Measurements from ENCODE around the gene DOCK4.

The DOCK4 gene

DNA sequence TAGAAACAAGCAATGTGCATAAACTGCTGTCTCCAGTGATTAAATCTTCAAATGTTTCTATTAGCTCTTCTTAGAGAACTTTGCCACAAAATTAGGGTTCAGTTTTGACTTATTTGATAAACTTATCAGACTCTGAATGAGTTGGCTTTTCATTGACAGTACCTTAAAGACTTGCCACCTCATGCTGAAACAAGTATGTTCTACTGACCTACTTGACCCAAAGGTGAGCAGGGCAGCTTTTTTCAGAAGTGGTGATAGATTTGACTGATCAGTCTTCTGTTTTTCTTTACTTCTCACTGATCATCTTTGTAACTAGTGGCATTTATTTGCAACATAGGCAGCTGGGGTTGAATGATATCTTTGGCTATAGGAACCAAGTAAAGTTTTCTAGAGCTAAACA, 8.1 kb upstream of the DOCK4 start:
- Histone ChIP-seq H3K9me3 (ENCODE audit: control insufficient read depth in 1 of 2, low read length in 2 of 2) (no peaks in the 10 kb centered on the region), H3K4me1 (ENCODE audit: control insufficient read depth in 1 of 2, insufficient read depth in 2 of 2, low read length in 2 of 2) (peaks cover 0 to 6% of the 10 kb centered on the region in 2 donors), H3K27ac (ENCODE audit: low read length) (no peak overlapping the region), H3K4me3 (ENCODE audit: low read depth in 1 of 2, low read length in 2 of 2) (no peak overlapping the region), H3K36me3 (ENCODE audit: control insufficient read depth in 1 of 2, insufficient read depth in 2 of 2, low read length in 2 of 2) (no peaks in the 10 kb centered on the region), H3K27me3 (ENCODE audit: low read depth, low read length) (no peaks in the 10 kb centered on the region)

DNA sequence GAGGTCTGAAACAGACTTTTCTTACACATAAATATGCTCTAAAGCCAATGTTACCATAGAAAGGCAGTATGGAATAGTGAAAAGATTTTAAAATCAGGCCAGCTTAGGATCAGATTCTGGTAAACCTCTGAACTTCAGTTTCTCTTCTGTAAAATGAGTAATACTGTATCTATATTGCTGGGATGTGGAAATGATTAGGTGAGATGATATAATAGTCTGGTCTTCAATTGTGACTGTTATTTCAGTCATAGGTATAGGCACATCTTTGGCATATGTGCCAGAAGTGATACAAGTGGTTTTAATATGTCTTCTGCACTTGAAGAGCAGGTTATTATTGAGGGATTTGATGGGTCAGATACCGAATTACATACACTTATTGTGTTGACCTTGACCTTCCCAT, 7.5 kb upstream of the DOCK4 start:
- no peaks in the 10 kb centered on the region for H3K27me3 ChIP-seq (ENCODE audit: low read depth, low read length)
- peaks cover 0 to 6% of the 10 kb centered on the region in 2 donors for H3K4me1 ChIP-seq (ENCODE audit: control insufficient read depth in 1 of 2, insufficient read depth in 2 of 2, low read length in 2 of 2)
- H3K36me3 ChIP-seq (ENCODE audit: control insufficient read depth in 1 of 2, insufficient read depth in 2 of 2, low read length in 2 of 2): no peaks in the 10 kb centered on the region
- no peaks in the 10 kb centered on the region for H3K9me3 ChIP-seq (ENCODE audit: control insufficient read depth in 1 of 2, low read length in 2 of 2)
- no peak overlapping the region for H3K27ac ChIP-seq (ENCODE audit: low read length)
- no peak overlapping the region for H3K4me3 ChIP-seq (ENCODE audit: low read depth in 1 of 2, low read length in 2 of 2)

- no peaks in the 10 kb centered on the region for H3K27me3 ChIP-seq (ENCODE audit: low read depth, low read length)
- no peak overlapping the region for H3K27ac ChIP-seq (ENCODE audit: low read length)
- H3K4me3 ChIP-seq (ENCODE audit: low read depth in 1 of 2, low read length in 2 of 2): no peak overlapping the region
- no peaks in the 10 kb centered on the region for H3K36me3 ChIP-seq (ENCODE audit: control insufficient read depth in 1 of 2, insufficient read depth in 2 of 2, low read length in 2 of 2)
- H3K9me3 ChIP-seq (ENCODE audit: control insufficient read depth in 1 of 2, low read length in 2 of 2): no peaks in the 10 kb centered on the region
- H3K4me1 ChIP-seq (ENCODE audit: control insufficient read depth in 1 of 2, insufficient read depth in 2 of 2, low read length in 2 of 2): peaks cover 0 to 8% of the 10 kb centered on the region in 2 donors
Measured at GRCh38 chr7:112212571-112212970, 6.4 kb upstream of the DOCK4 start.

GRCh38 chr7:112211348-112211907, 5.2 kb upstream of the DOCK4 start:
- Histone ChIP-seq H3K27ac (ENCODE audit: low read length) (no peak overlapping the region), H3K9me3 (ENCODE audit: control insufficient read depth in 1 of 2, low read length in 2 of 2) (no peaks in the 10 kb centered on the region), H3K36me3 (ENCODE audit: control insufficient read depth in 1 of 2, insufficient read depth in 2 of 2, low read length in 2 of 2) (no peaks in the 10 kb centered on the region), H3K27me3 (ENCODE audit: low read depth, low read length) (no peaks in the 10 kb centered on the region), H3K4me3 (ENCODE audit: low read depth in 1 of 2, low read length in 2 of 2) (no peak overlapping the region), H3K4me1 (ENCODE audit: control insufficient read depth in 1 of 2, insufficient read depth in 2 of 2, low read length in 2 of 2) (peaks cover 0 to 12% of the 10 kb centered on the region in 2 donors)

- peak overlapping the region; percentile 94 to 99 for H3K4me3 ChIP-seq (ENCODE audit: low read depth in 1 of 2, low read length in 2 of 2)
- H3K27ac ChIP-seq (ENCODE audit: low read length): no peak overlapping the region
- no peaks in the 10 kb centered on the region for H3K9me3 ChIP-seq (ENCODE audit: control insufficient read depth in 1 of 2, low read length in 2 of 2)
Measured at GRCh38 chr7:112207765-112208164, 1.6 kb upstream of the DOCK4 start.

GRCh38 chr7:112206991-112207592, 893 bp upstream of the DOCK4 start:
- peak overlapping the region; percentile 87 for H3K27ac ChIP-seq (ENCODE audit: low read length)
- no peaks in the 10 kb centered on the region for H3K27me3 ChIP-seq (ENCODE audit: low read depth, low read length)
- H3K9me3 ChIP-seq (ENCODE audit: control insufficient read depth in 1 of 2, low read length in 2 of 2): no peaks in the 10 kb centered on the region
- H3K36me3 ChIP-seq (ENCODE audit: control insufficient read depth in 1 of 2, insufficient read depth in 2 of 2, low read length in 2 of 2): no peaks in the 10 kb centered on the region
- peak overlapping the region; percentile 94 to 99 for H3K4me3 ChIP-seq (ENCODE audit: low read depth in 1 of 2, low read length in 2 of 2)
- peaks cover 0 to 17% of the 10 kb centered on the region in 2 donors for H3K4me1 ChIP-seq (ENCODE audit: control insufficient read depth in 1 of 2, insufficient read depth in 2 of 2, low read length in 2 of 2)

More at GRCh38 chr7:112207765-112208164, 1.6 kb upstream of the DOCK4 start:
- Histone ChIP-seq H3K27me3 (ENCODE audit: low read depth, low read length) (no peaks in the 10 kb centered on the region), H3K4me1 (ENCODE audit: control insufficient read depth in 1 of 2, insufficient read depth in 2 of 2, low read length in 2 of 2) (peaks cover 0 to 17% of the 10 kb centered on the region in 2 donors), H3K36me3 (ENCODE audit: control insufficient read depth in 1 of 2, insufficient read depth in 2 of 2, low read length in 2 of 2) (no peaks in the 10 kb centered on the region)

DNA sequence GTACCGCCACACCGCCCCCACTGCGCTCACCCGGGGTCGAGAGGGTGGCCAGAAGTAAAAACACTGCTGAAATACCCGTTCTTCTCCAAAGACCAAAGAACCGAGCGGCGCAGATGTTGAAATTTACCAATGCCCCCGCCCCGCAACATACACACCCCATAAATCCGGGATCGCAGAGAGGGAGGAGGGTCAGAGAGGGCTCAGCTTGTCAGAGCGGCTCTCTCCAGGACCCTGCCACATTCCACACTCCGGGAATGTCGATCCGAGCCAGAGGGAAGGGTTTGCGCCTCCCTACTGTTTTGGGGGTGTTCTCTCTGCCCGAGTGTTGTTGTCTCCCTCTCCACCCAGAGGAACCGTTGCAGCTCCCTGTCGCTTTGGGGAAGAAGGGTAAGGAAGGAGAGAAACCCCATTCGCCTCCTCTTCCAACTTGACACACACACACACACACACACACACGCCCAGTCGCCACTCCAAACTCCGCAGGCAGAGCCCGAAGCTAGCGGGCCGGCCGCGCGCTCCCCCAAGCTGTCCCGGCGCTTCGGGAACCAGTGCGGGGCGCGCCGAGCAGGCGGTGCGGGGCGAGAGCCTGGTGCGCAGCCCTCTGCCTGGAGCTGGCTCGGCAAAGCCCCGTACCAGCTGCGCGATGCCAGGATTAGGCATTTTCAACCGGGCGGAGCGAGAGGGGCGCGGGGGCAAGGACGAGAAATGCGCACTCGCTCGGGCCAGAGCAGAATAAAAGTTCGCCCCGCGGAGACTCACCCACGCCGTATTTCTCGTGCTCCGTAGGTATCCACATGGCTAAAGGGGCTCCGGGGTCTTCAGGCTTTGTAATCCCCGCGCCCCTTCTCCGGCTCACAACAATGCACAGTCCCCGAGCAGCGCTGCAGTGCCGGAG, 609 bp downstream of the DOCK4 start:
- H3K27ac ChIP-seq (ENCODE audit: low read length): peak overlapping the region; percentile 73
- H3K9me3 ChIP-seq (ENCODE audit: control insufficient read depth in 1 of 2, low read length in 2 of 2): no peaks in the 10 kb centered on the region
- H3K36me3 ChIP-seq (ENCODE audit: control insufficient read depth in 1 of 2, insufficient read depth in 2 of 2, low read length in 2 of 2): no peaks in the 10 kb centered on the region
- H3K4me3 ChIP-seq (ENCODE audit: low read depth in 1 of 2, low read length in 2 of 2): peak overlapping the region; percentile 94 to 99
- no peaks in the 10 kb centered on the region for H3K27me3 ChIP-seq (ENCODE audit: low read depth, low read length)
- H3K4me1 ChIP-seq (ENCODE audit: control insufficient read depth in 1 of 2, insufficient read depth in 2 of 2, low read length in 2 of 2): peaks cover 0 to 11% of the 10 kb centered on the region in 2 donors

DNA sequence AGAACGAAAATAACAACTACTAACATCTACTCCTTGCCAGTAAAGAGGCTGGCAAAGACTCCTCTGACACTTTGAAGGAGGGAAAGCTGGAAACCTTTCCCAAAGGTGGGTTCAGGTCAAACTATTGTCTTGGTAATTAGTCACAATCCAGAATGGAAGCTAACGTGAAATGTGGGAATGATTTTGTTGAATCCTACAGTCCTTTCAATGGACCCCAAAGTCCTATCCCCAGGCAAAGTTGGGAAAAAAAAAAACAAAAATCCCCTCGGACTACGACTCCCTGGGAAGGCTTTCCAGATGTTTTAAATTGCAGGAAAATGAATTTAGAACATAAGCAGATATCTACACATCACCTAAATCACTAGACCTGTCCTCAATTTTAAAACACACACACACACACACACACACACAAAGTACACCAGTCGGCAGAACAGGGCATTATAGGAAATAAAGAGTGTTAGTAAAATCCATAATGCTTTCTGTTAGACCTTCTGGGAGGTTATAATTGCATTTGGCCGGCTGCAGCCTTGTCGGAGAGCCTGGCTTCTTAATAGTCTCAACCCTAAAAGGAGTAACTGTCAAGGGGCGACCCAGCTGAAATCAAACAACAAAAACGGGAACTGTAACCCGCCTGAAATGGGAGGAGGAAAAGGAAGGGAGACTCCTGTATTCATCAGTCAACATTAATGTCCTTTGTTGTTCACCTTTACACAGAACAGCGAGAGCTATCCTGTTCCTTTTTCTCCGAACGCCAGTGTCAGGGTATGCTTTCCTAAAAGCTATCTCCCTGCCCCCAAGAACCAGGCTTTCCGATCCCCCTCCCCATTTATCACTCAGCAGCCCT, 1.5 kb downstream of the DOCK4 start:
- Histone ChIP-seq H3K9me3 (ENCODE audit: control insufficient read depth in 1 of 2, low read length in 2 of 2) (no peaks in the 10 kb centered on the region), H3K27ac (ENCODE audit: low read length) (peak overlapping the region; percentile 73), H3K36me3 (ENCODE audit: control insufficient read depth in 1 of 2, insufficient read depth in 2 of 2, low read length in 2 of 2) (no peaks in the 10 kb centered on the region), H3K27me3 (ENCODE audit: low read depth, low read length) (no peaks in the 10 kb centered on the region), H3K4me1 (ENCODE audit: control insufficient read depth in 1 of 2, insufficient read depth in 2 of 2, low read length in 2 of 2) (peaks cover 0 to 11% of the 10 kb centered on the region in 2 donors), H3K4me3 (ENCODE audit: low read depth in 1 of 2, low read length in 2 of 2) (peak overlapping the region; percentile 94 to 99)

GRCh38 chr7:112203365-112203739, 2.8 kb downstream of the DOCK4 start:
- Histone ChIP-seq H3K4me3 (ENCODE audit: low read depth in 1 of 2, low read length in 2 of 2) (no peak overlapping the region), H3K36me3 (ENCODE audit: control insufficient read depth in 1 of 2, insufficient read depth in 2 of 2, low read length in 2 of 2) (no peaks in the 10 kb centered on the region), H3K27ac (ENCODE audit: low read length) (no peak overlapping the region), H3K9me3 (ENCODE audit: control insufficient read depth in 1 of 2, low read length in 2 of 2) (no peaks in the 10 kb centered on the region), H3K27me3 (ENCODE audit: low read depth, low read length) (no peaks in the 10 kb centered on the region), H3K4me1 (ENCODE audit: control insufficient read depth in 1 of 2, insufficient read depth in 2 of 2, low read length in 2 of 2) (peaks cover 0 to 11% of the 10 kb centered on the region in 2 donors)

DNA sequence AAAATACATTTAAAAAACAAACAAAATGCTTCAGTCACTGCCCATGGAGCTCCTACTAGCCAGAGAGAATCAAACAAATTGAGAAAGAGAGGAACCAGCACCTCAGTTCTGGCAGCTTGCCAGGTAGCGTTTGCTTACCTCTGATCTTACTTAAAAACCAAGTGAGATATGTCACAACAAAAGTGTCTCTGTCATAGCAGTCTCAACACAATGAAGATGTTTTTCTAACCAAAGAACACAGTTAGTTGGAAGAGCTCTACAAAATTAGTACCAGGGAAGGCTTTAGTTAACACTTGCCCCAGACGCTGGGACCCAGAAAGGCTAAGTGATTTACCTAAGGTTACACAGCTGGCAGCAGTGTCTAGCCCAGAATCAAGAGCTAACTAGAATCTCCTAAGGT, 3.4 kb downstream of the DOCK4 start:
- Histone ChIP-seq H3K27ac (ENCODE audit: low read length) (no peak overlapping the region), H3K27me3 (ENCODE audit: low read depth, low read length) (no peaks in the 10 kb centered on the region), H3K4me3 (ENCODE audit: low read depth in 1 of 2, low read length in 2 of 2) (no peak overlapping the region), H3K4me1 (ENCODE audit: control insufficient read depth in 1 of 2, insufficient read depth in 2 of 2, low read length in 2 of 2) (peaks cover 0 to 11% of the 10 kb centered on the region in 2 donors), H3K36me3 (ENCODE audit: control insufficient read depth in 1 of 2, insufficient read depth in 2 of 2, low read length in 2 of 2) (no peaks in the 10 kb centered on the region), H3K9me3 (ENCODE audit: control insufficient read depth in 1 of 2, low read length in 2 of 2) (no peaks in the 10 kb centered on the region)

- H3K36me3 ChIP-seq (ENCODE audit: control insufficient read depth in 1 of 2, insufficient read depth in 2 of 2, low read length in 2 of 2): no peaks in the 10 kb centered on the region
- peaks cover 0 to 5% of the 10 kb centered on the region in 2 donors for H3K4me1 ChIP-seq (ENCODE audit: control insufficient read depth in 1 of 2, insufficient read depth in 2 of 2, low read length in 2 of 2)
- H3K9me3 ChIP-seq (ENCODE audit: control insufficient read depth in 1 of 2, low read length in 2 of 2): no peaks in the 10 kb centered on the region
- no peak overlapping the region for H3K27ac ChIP-seq (ENCODE audit: low read length)
- H3K27me3 ChIP-seq (ENCODE audit: low read depth, low read length): no peaks in the 10 kb centered on the region
- no peak overlapping the region for H3K4me3 ChIP-seq (ENCODE audit: low read depth in 1 of 2, low read length in 2 of 2)
Measured at GRCh38 chr7:112201839-112202238, 4.4 kb downstream of the DOCK4 start.

All from muscle layer of duodenum (tissue), 2 donors.